RWPE1 (cell line): ENCODE data around the gene SDR39U1.

Source experiments
- CTCF ChIA-PET: fragments of 350-600 bp; sonication (Branson Sonifier 250); formaldehyde crosslinking; extraction: SDS; loops from one replicate; lab custom pipeline; 2021; lab: Yijun Ruan, JAX
- POLR2A ChIA-PET: fragments of 400-600 bp; formaldehyde crosslinking; extraction: SDS; loops from one replicate; lab custom pipeline; 2020; ENCODE audit warnings: antibody characterized with exemption; ENCODE audit not compliant: low non-redundant PET; lab: Yijun Ruan, JAX
- DNase-seq: peaks from one replicate; pipeline ENCODE4 v3.0.0; 2012; ENCODE audit warnings: low spot score
- H3K27ac ChIP-seq: fragments of 450-650 bp; 2 replicates; pipeline ENCODE4 v1.5.1; 2017
- CTCF ChIP-seq: fragments of 450-650 bp; conservative IDR thresholded peaks from 2 replicates; pipeline ENCODE4 v1.5.1; 2017; ENCODE audit warnings: low read depth, mild to moderate bottlenecking

SDR39U1 gene

GRCh38 chr14:24390701-24391468 lies 51.7 kb downstream of the SDR39U1 start:
- POLR2A ChIA-PET = no interaction called here
- CTCF ChIA-PET = interaction anchor here (0.7 kb wide), 1 partner anchor 58 kb away, joined by 4 read pairs; no protein-coding TSS in a partner anchor
- no peak overlapping the region for H3K27ac ChIP-seq
- no peak for TF ChIP-seq CTCF
- DNase-seq = no peak
